ENCODE results near the gene ASCC2.
"Not testable (repeated sequence)": the region's sequence is repeated elsewhere in the genome, so short reads cannot be mapped to it uniquely, and the experiment has no call there.

Gene ASCC2

GRCh38 chr22:29782061-29782845, 55.8 kb downstream of the ASCC2 start:
- DNase-seq, result no peak

DNA sequence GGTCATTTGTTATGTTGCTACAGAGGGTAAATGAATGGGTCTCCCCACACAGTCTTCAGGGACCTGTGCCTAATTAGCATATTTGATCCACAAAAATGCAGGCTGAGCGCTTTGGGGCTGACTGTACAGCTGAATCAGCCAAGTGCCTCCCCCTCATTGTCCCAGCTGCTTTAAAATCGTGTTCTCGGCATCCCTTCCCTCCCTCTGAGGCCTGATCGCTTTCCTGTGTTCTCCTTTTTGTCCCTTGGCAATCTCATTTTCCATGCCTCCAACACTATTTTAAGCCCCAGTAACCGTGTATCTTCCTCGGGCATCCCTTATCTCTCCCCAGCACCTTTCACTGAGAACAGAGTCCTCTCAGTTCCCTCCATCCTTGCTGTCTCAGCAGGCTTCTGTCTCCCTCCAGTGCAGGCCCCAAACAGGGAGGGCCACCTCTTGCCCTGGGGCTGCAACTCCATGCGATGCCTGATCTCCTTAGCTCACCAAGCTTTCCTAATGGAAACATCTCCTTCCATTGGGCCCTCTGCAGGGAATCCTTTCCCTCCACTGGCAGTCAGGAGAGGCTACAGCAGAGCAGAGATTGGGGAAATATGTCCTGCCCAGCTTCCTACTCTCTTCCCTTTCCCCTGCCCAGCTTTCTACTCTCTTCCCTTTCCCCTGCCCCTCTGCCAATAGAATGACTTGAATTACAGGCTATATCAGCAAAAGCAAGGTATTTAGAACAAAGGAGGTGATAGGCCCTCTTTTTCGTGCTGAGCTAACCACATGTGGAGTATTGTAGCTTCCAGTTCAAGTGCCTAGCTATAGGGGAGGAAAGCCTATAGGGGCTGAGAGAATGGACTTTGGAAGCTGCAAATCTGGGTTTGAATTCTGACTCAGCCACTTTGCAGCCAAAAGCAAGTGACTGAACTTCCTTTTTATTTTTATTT, 57.1 kb downstream of the ASCC2 start:
- DNase-seq, result no peak

GRCh38 chr22:29780220-29780619, 57.9 kb downstream of the ASCC2 start:
- no peak for DNase-seq

DNA sequence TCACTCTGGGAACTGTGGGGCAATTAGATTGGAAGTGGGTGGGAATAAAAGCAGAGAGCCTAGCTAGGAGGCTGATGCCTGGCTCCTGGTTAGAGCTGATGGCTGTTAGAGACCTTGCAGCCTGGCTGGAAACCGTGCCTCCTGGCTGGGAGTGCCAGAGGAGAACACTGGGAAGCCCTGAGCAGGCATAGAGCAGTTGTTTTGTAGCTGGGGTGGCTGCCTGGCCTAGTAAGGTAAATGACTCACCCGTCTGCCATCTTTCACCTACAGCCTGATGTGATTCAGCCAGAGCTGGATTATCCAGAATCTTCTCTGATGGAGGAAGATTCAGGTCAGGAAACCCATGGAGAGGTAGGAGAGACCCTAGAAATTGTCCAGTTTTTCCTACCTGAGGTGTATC, 64.8 kb downstream of the ASCC2 start:
- no peak for DNase-seq

DNA sequence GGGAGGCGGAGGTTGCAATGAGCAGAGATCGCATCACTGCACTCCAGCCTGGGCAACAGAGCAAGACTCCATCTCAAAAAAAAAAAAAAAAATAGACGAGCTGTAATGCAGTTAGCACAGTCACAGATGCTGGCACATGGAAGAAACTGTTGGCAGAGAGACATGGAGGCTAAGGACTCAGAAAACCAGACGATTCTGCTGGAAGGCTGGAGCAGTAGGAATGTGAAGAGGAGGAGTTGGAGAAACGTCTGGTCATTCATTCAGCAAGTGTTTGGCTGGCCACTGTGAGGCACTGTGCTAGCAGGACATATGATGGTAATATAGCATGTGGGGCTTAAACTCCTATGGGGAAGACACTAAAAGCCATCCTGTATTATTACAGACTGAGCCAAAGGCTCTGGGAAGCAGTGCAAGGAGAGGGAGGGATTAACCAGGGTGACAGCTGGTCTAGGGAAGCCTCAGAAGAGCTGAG, 65.9 kb downstream of the ASCC2 start:
- no peak for DNase-seq

DNA sequence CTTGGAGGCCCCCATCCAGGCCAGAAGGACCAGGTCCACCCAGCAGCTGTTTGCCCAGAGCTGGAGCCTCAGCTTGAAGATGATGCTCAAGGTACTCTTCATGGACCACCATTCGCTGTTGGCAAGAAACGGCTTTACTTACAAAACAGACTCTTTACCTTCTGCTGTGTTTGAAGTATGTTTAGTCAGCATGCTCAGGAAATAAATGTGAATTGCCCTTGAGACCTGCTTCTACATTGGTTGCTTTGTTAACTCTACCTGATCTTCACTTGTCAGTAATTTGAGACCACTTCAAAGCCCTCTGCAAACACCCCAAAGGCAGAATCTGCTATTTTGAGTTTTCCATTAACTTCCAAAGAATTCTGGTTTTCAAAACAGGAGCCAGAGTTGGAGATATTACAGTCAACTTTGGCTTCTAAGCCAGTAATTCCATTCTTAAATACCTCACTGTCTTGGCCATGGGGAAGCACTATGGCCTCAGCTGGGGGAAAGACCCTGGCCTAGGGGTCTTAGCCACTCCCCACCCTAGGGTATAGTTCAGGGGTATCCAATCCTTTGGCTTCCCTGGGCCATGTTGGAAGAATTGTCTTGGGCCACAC, 68.3 kb downstream of the ASCC2 start:
- no peak for DNase-seq

- DNase-seq, result no peak
Measured at GRCh38 chr22:29768052-29768693, 69.9 kb downstream of the ASCC2 start.

DNA sequence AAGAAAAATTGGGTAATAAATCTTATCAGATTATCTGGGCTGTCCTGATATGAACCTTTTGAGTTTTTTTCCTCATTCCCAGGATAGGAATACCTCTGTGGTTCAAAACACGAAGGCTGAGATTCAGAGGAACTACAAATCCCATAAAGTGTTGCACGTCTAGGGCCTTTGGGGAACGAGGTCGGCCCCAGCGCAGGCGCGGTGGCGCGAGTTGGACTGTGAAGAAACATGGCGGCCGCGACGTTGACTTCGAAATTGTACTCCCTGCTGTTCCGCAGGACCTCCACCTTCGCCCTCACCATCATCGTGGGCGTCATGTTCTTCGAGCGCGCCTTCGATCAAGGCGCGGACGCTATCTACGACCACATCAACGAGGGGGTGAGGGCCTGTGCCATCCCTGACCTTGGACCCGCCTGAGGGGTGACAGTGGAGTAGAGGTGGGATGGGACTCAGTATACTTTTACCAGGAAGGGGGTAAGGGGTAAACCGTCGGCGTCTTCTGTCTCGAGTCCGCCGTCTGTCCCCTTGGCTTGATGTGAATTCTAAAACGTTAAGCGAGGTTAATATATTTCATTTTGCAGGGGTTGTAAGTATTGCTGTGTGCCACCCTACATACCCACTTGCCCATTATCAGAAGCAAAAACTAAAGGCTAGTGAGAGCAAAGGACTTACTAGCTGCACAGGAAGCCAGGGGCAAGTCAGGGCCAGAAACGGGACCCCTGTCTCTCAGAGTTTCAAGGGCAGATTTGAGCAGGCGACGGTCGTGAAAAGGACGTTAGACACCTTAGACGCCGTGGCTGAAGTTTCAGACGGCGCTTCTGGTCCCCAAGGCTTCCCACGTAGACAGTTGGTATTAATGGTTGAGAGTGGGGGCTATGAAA, 70.7 kb downstream of the ASCC2 start, which contains the start of gene UQCR10:
TSS of gene UQCR10 (plus strand) at position 199 of the 881 bp plus-strand sequence. CDS start at position 229, 30 bp downstream.
- DNase-seq, result peak; percentile 87

- peak; percentile 86 for DNase-seq
Measured at GRCh38 chr22:29766632-29767170, 71.4 kb downstream of the ASCC2 start, which contains the start of gene ZMAT5. TSS of gene ZMAT5 (minus strand) at chr22:29767007. CDS start at chr22:29748544, 18,463 bp downstream.

GRCh38 chr22:29765905-29766631, 72.0 kb downstream of the ASCC2 start:
- DNase-seq, result no peak

DNA sequence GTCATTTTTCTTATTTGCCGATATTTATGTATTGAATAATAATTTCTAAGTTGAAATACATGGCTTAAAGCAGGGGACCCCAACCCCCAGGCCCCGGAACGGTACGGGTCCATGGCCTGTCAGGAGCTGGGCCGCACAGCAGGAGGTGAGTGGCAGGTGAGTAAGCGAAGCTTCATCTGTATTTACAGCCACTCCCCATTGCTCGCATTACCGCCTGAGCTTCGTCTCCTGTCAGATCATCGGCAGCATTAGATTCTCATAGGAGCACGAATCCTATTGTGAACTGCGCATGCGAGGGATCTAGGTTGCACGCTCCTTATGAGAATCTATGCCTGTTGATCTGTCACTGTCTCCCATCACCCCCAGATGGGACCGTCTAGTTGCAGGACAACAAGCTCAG, 75.8 kb downstream of the ASCC2 start:
- no peak for DNase-seq

DNA sequence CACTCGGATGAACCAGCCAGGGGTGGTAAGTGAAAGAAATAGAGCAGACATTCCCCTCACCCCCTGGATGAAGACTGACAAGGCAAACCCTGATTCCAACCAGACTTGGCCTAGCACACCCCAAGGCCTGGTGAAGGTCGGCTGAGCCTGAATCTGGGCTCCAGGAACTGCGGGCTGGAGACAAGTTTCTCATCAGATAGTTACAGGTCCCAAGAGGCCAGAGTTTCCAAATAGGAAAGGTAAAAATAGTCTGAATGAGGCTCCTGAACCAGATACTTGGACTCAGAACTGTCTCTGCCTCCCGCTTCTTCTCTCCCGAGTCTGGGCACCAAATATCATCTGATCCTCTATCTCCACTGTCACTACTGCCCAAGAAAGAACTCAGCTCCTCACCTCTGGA, 79.1 kb downstream of the ASCC2 start:
- DNase-seq, result no peak

DNA sequence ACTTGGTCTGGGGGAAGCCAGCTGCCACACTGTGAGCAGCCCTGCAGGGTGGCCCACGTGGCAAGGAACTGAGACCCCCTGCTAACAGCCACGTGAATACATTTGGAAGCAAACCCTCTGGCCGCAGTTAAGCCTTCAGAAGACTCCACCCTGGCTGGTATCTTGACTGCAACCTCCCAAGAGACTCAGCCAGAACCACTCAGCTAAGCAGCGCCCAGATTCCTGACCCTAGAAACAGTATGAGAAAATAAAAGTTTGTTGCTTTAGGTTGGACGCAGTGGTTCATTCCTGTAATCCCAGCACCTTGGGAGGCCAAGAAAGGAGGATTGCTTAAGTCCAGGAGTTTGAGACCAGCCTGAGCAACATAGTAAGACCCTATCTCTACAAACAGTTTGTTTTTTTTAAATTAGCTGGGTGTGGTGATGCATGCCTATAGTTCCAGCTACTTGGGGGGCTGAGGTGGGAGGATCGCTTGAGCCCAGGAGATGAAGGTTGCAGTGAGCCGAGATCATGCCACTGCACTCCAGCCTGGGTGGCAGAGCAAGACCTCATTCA, 79.9 kb downstream of the ASCC2 start:
- no peak for DNase-seq

GRCh38 chr22:29757096-29757495, 81.0 kb downstream of the ASCC2 start:
- no peak for DNase-seq

- DNase-seq, result no peak
Measured at GRCh38 chr22:29756341-29756740, 81.7 kb downstream of the ASCC2 start.

GRCh38 chr22:29755889-29756288, 82.2 kb downstream of the ASCC2 start:
- DNase-seq, result no peak

- not testable (repeated sequence) for DNase-seq
Measured at GRCh38 chr22:29754658-29755395, 83.2 kb downstream of the ASCC2 start.

DNA sequence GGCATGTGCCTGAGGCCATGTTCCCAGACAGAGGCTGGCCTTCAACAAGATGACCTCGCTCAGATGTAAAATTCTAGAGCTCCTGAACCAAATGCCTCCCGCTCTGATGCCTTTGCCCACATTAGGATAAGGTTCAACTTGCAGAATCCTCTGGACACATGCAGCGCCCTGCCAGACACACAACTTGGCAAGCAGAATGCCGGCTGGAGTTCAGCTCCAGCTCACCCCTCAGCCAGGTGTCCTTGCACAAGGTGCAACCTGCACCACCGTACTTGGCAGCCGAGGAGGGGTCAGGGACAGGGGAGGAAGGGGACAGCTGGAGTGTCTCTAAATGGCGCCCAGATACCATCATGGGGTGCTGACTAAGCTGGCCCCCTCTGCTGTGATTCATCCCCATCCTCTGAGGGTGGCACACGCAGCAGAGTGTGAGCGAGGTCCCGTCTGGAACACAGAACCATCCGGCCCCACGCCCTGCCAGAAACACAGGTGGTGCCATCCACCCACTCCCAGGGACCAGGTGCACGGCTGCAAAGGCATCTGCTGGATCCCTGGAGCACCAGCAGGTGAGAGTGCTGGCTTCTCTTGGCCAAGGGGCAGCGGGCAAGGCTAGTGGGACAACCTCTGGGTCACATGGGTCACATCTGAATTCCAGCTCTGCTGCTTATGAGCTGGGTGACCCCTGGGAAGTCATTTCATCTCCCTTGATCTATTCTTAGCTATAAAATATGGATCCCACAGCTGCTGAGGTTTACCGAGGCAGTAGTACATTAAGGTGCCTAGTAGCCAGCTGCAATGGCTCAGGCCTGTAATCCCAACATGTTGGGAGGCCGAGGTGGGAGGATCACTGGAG, 84.0 kb downstream of the ASCC2 start:
- DNase-seq, result no peak

All from effector CD8-positive, alpha-beta T cell (primary cell).